ELR (cell line): ENCODE data around the gene VWDE.

Source experiments
- DNase-seq: peaks from one replicate; pipeline ENCODE4 v3.0.0-alpha.2; 2015; ENCODE audit warnings: low read depth

The VWDE gene

DNA sequence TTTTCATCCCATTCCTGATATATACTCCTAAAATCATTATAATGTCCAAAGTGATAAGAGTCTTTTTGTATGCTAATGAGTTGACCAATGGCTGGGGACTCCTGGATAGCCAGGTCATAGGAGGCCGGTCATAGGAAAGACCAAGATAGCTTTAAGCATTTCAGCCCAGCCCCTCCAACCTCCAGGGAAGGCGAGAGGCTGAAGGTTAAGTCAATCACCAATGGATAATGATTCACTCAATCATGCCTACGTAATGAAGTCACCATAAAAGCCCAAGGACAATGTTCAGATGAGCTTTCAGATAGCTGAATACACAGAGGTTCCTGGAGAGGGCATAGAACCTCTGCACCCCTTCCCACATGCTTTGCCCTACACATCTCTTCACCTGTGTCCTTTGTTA is 75.7 kb downstream of the VWDE start:
- DNase-seq, result no peak

- no peak for DNase-seq
Measured at GRCh38 chr7:12325646-12326045, 78.0 kb downstream of the VWDE start.

DNA sequence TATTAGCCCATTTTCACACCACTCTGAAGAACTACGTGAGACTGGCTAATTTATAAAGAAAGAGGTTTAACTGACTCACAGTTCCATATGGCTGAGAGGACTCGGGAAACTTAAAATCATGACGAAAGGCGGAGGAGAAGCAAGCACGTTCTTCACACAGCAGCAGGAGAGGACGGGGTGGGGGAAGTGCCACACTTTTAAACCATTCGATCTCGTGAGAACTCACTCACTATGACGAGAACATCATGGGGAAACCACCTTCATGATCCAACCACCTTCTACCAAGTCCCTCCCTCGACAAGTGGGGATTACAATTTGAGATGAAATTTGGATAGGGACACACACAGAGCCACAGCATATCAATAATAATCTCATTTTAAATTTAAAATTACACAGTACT is 80.2 kb downstream of the VWDE start:
- peak; percentile 25 for DNase-seq

DNA sequence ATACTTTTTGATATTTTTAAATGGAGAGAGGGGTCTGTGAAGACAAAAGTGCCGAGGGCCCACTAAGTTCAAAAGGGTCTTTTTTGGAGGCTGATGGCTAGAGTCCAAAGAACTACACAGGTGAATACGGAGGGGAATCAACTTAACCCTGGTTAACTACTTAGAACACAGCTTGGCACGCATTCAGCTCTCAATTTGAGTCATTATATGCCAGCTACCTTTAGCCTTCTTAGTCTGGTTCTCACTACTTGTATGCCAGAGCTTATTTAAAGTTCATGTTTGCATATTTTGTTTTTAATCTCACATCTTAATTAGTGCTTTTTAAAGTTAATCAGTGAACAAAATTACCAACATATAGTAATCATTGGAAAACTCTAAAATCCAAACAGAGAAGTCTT is 80.8 kb downstream of the VWDE start:
- DNase-seq, result peak; percentile 39

- DNase-seq, result peak; percentile 61
Measured at GRCh38 chr7:12322284-12322902, 81.3 kb downstream of the VWDE start.

DNA sequence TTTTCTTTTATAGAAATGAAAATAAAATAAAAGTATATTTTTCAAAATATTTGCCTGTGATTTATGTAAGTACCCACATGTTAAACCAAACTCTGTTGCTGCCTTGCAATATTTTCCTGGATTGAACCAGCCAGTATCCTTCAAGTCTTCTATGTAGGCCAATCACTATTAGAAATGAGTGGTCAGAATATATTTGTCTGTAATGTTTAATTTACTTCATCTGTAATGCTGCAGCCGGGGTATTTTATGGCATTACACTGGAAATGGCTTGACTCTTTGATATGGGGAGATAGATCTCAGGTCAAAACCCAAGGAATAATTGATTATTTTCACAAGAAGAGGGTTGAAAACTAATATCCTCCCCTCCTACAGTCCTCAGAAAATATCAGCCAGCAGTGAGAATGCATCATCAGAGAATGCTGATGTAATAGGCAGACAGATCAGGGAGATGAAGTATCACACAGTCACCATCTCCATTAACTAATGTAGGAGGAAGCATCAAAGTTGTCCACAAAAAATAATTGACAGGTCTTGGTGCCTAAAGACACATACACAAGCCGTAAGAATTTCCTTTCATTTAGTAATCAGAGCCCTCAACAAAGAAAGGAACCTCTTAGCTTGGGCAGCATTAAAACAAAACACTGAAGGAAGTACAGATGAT is 82.5 kb downstream of the VWDE start:
- peak; percentile 33 for DNase-seq

- DNase-seq, result no peak
Measured at GRCh38 chr7:12320241-12320986, 83.3 kb downstream of the VWDE start.

DNA sequence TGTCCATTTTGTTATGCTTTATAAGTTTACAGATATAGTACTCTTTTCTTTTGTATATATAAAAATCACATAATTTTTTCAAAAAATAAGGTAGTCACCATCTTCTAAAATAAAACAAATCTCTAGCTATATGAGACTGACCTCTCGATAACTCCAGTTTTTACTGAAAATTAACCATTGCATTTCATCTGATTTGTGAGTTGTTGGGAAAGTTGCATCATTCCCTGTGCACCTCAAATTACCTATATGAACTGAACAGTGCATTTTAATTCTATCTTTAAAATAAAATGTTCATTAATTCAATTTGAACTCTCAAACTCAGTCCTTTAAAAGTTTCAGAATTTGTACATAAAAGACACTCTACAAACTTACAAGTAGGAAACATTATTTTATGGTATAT is 86.0 kb downstream of the VWDE start:
- no peak for DNase-seq

DNA sequence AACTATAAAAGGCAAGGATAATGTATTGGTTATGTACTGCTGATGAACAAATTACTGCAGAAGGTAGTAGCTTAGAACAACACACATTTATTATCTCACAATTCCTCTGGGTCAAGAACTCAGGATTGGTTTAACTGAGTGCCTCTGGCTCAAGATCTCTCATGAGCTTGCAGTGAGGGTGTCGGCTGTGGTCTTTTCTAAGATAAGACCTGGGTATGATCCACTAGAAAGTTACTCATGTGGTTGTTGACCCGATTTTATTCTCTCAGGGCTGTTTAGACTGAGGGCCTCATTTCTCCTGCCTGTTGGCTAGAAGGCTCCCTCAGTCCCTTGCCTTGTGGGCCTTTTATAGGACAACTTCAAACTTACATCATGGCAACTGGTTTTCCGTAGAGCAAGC is 86.7 kb downstream of the VWDE start:
- no peak for DNase-seq

DNA sequence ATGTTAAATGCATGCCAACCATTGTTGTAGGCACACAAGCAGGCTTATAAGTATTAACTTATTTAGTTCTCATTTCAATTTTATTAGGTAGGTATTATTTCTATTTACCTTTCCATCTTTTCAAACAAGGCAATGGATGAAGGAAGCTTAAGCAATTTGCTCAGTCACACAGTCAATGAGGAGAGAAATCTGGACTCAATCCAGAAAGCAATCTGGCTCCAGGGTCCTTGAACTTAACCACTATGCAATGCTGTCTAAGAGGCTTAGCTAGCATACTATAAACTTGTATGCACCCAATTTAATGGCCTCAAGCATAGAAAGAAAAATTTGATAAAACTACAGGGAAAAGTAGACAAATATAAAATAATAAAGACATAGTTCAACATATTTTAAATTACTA is 88.6 kb downstream of the VWDE start:
- no peak for DNase-seq

DNA sequence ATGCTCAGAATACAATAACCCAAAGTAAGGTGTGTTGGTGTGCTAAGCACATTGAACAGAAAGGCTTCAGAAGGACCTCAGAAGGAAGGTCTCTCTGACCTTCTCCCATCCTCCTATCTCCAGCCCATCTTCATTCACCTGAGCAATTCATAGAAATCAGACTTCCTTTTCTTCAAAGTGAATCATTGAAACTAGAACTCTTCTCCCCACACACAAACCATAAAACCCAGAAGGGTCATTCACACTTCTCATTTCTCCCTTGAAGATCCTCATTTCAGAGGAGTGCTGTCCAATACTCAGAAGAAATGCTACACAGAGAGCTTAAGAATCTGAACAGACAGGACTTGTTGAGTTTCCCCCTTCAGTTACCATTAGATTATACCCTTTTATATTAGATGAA is 89.5 kb downstream of the VWDE start:
- DNase-seq, result no peak

- no peak for DNase-seq
Measured at GRCh38 chr7:12305502-12305901, 98.2 kb downstream of the VWDE start.

GRCh38 chr7:12303495-12303894 is 100.2 kb downstream of the VWDE start:
- DNase-seq, result peak; percentile 16

DNA sequence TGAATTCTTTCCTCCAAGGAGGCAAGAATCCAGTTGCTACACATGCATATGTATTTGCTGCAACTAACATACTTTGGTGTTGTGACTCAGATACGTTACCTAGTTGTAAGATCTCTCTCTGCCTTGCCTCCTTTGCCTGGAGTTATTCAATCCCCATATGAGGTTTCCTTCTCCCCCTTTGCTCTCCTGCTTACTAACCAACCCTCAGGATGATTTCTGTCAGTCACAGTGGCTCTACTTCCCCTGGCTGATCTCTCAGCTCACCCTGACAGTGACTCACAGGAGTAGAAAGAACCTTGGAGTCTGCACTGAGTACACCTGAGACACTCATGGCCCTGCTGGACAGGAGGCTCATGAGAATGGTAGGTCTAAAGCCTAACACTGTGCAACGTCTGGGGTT is 100.6 kb downstream of the VWDE start:
- DNase-seq, result peak; percentile 66

DNA sequence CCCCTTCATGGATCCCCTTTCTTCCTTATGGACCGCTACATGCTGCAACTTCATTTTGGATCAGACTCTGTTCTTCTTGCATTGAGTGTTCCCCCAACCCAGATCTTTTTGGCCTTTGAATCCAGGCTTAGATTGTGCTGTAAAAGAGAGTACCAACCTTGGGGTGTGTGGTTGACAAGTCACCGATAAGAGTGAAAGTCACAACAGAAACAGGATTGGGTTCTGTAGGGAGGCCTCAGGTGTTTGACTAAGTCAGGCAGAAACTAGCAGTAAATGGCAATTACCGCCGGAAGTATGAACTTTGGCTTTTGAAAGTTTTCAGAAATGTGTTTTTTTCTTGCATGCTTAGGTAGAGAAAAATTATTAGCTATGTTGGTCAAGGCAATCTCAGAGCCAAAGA is 103.2 kb downstream of the VWDE start:
- DNase-seq, result no peak

GRCh38 chr7:12299367-12299766 is 104.3 kb downstream of the VWDE start:
- DNase-seq, result no peak

GRCh38 chr7:12297283-12298108 is 106.2 kb downstream of the VWDE start:
- DNase-seq, result no peak

GRCh38 chr7:12296051-12296570 is 107.6 kb downstream of the VWDE start:
- no peak for DNase-seq

DNA sequence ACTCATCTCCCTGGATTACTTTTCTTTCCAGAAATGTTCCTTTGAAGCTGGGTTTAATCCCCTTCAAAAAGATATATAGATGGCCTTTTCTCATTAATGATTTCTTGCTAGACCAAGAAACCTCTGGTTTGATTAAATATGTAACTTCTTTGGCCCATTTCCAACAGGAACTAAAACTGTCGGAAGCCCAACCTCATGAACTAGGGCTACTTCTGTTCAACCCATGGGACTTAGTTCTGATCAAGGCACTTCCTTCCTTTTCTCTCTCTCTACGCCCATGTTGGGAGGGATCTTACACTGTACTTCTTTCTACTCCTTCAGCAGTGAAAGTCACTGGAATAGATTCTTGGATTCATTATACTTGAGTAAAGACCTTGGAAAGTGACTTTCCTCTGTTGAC is 109.0 kb downstream of the VWDE start:
- DNase-seq, result no peak

- peak; percentile 11 for DNase-seq
Measured at GRCh38 chr7:12291870-12292269, 111.8 kb downstream of the VWDE start.

- DNase-seq, result no peak
Measured at GRCh38 chr7:12290761-12291160, 112.9 kb downstream of the VWDE start.

- DNase-seq, result no peak
Measured at GRCh38 chr7:12289996-12290395, 113.7 kb downstream of the VWDE start.
